ENCODE results near the gene EXOC3L1.

The EXOC3L1 gene, protein sequence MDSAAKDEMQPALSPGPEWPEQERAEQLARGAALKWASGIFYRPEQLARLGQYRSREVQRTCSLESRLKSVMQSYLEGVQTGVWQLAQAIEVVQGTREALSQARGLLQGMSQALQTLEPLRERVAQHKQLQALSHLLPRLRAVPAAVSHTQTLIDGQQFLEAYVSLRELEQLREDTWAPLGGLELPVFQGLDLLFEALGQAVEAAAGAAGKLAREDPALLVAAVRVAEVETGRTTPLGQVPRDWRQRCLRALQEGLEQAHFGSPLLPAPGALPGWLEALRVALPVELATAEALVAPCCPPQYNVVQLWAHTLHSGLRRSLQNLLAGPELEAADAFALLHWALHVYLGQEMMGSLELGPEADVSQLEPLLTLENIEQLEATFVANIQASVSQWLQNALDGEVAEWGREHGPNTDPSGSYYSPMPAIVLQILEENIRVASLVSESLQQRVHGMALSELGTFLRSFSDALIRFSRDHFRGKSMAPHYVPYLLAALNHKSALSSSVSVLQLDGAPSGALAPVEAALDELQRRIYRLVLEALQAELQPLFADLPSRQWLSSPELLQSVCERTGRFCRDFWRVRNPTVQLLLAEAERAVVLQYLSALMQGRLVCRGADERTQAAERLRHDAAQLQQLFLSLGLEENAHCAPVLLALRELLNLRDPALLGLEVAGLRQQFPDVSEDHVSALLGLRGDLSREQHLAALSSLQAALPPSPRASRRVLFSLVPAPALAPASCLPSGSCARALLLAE

GRCh38 chr16:67190041-67190440, at the start of gene EXOC3L1:
TSS of gene EXOC3L1 (minus strand) at chr16:67190136. CDS start at chr16:67189676, 460 bp downstream.
- no peak for DNase-seq

DNA sequence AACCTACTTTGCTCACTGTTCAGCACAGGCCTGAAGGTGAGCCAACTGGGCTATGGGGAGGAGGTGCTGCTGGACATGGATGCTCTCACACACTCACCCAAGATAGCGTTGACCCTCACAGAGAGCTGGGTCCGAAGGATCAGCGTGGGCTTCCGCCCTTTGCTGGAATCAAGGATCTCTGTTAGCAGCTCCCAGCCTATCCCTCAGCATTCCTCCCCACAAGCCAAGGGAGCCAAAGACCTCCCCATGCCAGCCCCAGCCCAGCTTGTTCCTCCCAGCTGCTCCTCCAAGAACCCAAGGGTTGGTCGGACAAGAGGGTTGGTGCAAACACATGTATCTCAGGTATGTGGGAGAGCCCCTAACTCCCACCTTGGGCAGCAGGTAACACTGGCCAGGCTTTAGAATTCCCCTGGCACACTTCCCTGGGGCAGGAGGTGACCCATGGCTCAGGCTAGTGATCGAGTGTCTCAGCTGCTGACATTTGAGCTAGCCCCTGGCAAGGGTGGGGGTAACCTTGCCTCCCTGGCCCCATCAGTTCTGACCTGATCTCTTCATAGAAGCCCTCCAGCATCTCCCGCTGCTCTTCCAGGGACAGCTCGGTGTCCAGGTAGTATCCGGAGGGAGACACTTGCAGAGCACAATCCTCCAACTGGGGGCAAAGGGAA, 49.0 kb upstream of the EXOC3L1 start:
- DNase-seq: no peak

DNA sequence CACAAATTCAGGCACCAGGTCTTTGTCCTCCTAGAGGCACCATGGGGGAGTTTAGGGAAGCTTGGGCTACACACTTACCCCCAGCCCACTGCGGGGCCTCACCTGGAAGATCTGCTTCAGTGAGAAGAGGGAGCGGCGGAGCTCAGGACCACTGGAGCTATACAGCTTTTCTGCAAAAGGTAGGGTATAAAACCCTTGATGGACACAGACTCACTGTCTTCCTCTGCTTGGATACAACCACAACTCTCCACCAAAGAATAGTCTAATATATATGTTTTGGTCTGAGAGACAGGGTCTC, 48.3 kb upstream of the EXOC3L1 start:
- no peak for DNase-seq

- DNase-seq: no peak
Observed at GRCh38 chr16:67237396-67238277, 47.7 kb upstream of the EXOC3L1 start.

GRCh38 chr16:67236563-67237395, 46.8 kb upstream of the EXOC3L1 start:
- no peak for DNase-seq

GRCh38 chr16:67235816-67236562, 46.1 kb upstream of the EXOC3L1 start:
- no peak for DNase-seq

- DNase-seq: no peak
Observed at GRCh38 chr16:67234180-67234597, 44.3 kb upstream of the EXOC3L1 start.

DNA sequence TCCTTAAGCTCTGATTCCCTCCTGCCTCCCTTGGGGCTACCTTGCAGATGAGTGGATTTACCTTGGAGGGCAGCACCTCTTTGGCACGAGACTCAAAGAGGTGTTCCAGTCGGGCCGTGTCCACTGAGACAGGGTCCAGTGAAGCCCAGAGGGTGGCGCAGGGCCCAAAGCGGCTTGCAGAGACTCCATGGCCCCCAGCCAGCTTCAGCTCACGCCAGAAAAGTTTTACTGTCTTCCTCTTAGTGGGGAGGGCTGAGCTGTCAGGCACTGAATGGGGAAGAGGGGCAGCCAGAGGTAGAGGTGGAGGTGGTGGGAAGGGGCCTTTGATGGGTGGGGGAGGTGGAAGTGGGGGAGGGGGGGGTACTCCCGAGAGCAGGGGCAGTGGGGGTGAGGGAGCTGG, 43.7 kb upstream of the EXOC3L1 start:
- peak; percentile 18 for DNase-seq

- DNase-seq: peak; percentile 17
Observed at GRCh38 chr16:67230809-67231660, 41.1 kb upstream of the EXOC3L1 start.

DNA sequence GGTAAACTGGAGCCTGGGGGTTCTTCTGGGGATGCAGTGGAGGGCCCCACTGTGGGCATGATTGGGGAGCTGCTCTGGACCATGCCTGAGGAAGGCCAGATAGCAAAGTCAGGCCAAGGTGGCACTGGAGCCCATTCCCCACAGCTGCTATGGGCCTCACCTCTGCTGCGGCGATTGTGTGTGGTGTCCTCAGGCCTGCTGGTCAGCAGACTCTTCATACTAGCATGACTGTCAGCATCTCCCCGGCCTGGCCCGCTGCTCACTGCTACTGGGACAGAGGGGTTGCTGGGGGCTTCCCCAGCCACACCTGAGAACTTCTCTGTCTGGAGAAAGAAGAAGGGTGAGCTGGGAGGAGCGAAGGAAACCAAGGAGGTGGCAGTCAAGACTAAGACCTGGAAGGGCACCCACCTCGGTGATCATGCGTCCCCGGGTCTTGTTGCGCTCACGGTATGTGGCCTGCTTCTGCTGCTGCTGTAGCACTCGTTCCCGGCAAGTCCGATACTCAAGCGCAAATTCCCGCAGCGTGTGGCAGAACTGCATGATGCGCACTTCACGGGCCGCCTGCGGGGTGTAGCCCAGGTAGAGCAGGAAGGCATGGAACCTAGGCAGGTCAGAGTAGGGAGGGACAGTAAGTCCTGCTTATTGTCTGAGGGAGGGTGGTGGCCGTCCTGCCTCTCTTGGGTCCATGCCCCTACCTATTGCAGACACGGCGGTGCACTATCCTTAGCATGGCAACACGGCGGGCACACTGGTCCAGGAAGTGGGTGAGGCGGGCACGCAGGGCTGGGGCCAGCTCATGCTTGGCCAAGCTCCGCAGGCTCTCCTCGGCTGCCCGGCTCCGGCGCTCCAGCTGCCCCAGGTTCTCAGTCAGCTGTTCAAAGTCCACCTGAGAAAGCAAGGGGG, 40.2 kb upstream of the EXOC3L1 start:
- DNase-seq: peak; percentile 16

DNA sequence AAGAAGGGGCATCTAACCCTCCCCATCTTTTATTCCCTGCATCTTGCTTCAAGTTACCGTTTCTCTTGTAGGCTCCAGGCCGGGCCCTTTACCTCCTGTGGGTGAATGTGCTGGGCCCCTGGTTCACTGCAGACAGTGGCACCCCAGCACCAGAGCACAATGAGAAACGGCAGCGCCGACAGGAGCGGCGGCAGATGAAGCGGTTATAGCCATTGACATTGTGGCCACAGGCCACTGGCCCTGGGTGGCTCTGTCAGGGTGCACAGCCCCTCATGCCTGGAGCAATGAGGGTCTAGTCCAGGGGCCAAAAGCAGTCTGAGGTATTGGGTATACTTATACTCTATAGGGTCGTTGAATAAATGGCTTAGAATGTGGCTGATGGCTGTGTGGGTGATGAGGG, 39.0 kb upstream of the EXOC3L1 start:
- DNase-seq: peak; percentile 8

DNA sequence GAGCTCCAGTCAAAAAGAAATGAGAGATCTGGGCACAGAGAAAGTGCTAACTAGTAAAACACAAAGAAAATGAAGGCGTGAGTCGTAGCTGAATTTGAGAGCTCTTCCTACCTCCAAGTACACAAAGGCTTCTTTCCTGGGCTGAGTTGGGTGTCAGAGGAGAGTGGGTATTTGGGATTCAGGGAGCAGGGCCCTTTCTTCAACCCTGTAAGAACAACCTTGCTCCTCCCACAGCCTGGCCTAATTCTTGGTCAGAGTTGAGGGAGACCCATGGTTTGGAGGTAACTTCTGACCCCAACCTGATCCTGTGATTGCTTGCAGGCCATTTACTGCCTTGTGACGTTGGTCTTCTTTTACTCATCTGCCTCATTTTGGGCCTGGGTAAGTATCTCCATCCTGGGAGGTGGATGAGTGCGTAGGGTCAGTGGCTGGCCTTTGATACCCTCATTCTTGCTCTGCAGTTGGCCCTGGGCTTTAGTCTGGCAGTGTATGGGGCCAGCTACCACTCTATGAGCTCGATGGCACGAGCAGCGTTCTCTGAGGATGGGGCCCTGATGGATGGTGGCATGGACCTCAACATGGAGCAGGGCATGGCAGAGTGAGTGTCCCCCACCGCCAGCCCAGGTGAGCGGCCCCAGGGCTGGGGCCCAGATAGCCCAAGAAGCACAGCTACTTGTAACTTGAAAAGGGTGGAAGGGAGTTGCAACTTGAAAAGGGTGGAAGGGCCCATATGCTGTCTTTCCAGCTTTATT, 38.3 kb upstream of the EXOC3L1 start:
- no peak for DNase-seq

GRCh38 chr16:67227567-67227921, 37.6 kb upstream of the EXOC3L1 start:
- no peak for DNase-seq

GRCh38 chr16:67226804-67227566, 37.0 kb upstream of the EXOC3L1 start, which contains the start of gene TMEM208:
TSS of gene TMEM208 (plus strand) at chr16:67227130. CDS start at chr16:67227219, 89 bp downstream.
- peak; percentile 99 for DNase-seq

GRCh38 chr16:67226295-67226803, 36.4 kb upstream of the EXOC3L1 start:
- DNase-seq: no peak

DNA sequence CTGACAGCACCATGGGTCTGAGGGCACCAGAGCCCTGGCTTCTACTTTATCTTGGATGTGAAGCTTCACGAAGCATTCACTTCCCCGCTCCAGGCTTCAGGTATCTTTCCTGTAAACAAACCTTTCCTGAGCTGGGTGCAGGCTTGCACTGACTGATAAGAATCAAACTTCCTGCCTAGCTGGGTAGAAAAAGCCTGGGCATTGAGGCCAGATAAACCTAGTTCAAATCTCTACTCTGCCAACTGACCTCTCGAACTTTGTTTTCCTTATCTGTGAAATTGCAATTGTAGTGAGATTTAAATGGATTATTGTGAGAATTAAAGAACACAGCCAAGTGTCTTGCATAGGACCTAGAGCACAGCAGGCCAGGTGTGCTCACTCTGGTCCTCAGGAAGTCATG, 34.1 kb upstream of the EXOC3L1 start:
- no peak for DNase-seq
